ENCODE measurements around the gene SPRY2. TPM values are rescaled to one million over a fixed set of nuclear protein-coding genes. Genes with fewer than 3 reads are reported as not detected.
A peak's percentile ranks its signal among the peaks of the same experiment; 100 is the strongest.

SPRY2 gene
- polyA plus RNA-seq, 1 experiment, result 15.2 TPM

DNA sequence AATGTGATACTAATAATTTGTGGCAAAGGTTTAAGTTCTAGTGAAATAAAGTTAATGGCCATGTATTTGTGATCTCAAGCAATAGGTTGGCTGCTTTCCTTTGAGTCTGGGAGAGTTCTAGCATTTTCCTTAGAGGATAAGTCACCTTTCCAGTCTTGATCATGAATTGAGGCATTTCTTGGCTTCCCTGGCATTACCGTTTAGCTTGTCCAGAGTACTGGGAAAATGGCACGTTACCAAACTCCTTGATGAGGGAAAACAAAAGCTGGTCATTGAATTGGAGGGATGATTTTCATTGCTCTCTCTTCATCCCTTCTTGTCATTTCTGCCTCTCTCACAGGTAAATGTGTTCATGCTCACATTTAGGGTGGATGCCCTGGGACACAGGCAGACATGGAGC, 34.0 kb upstream of the SPRY2 start:
- no peaks in the 10 kb centered on the region for H3K27me3 ChIP-seq (ENCODE audit: control insufficient read depth, insufficient read depth, low read length)
- H3K4me3 ChIP-seq (ENCODE audit: low read depth, low read length), result no peak overlapping the region
- POLR2A ChIA-PET, result no interaction called here
- no peak for TF ChIP-seq CTCF (IDR thresholded peaks at IDR 0.05; ENCODE audit: low read depth, low read length)
- DNase-seq (ENCODE audit: low read depth, low spot score), result no peak
- H3K27ac ChIP-seq (ENCODE audit: low read depth, low read length), result no peak overlapping the region
- CTCF ChIA-PET, result interaction anchor here (2.4 kb wide), 1 partner anchor 696 kb away, joined by 6 read pairs; no protein-coding TSS in a partner anchor
- H3K9me3 ChIP-seq (ENCODE audit: control insufficient read depth, insufficient read depth, low read length), result no peaks in the 10 kb centered on the region

- no peak for DNase-seq (ENCODE audit: low read depth, low spot score)
- H3K27me3 ChIP-seq (ENCODE audit: control insufficient read depth, insufficient read depth, low read length), result no peaks in the 10 kb centered on the region
- no peak overlapping the region for H3K27ac ChIP-seq (ENCODE audit: low read depth, low read length)
- ChIA-PET POLR2A (no interaction called here), CTCF (interaction anchor here (2.4 kb wide), 1 partner anchor 696 kb away, joined by 6 read pairs; no protein-coding TSS in a partner anchor)
- no peaks in the 10 kb centered on the region for H3K9me3 ChIP-seq (ENCODE audit: control insufficient read depth, insufficient read depth, low read length)
- TF ChIP-seq CTCF (IDR thresholded peaks at IDR 0.05; ENCODE audit: low read depth, low read length), result no peak
- no peak overlapping the region for H3K4me3 ChIP-seq (ENCODE audit: low read depth, low read length)
These were observed 33.5 kb upstream of the SPRY2 start for GRCh38 chr13:80374444-80374843.

DNA sequence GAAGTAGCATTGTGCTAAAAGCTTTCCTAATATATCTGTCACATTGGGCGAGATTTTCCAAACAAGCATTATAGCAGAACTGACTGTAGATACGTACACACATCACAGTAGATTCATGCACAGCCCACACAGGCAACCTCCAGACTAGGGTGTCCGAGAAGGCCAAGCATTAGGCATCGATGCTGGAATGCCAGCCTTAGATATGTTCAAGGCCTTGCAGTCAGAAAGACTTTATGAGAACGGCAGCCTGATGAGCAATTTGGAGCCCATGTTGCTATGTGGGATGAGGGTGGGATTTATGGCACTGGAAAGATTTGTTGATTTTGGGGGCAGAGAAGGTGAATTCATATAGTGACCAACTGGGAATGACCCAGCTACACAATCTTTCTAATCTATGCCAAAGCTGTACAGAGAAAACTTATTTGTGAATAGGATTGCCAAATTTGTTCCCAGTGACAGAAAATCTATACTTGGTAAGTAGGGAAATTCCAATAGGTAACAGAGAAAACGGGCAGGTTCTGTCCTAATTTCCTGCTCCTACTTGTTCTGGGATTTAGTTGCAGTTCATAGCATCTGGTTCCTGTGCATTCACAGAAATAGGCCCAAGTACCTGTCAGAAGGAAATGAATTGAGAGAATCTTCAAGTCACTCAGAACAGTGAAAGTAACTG, 31.0 kb upstream of the SPRY2 start:
- POLR2A ChIA-PET, result no interaction called here
- Histone ChIP-seq H3K27ac (ENCODE audit: low read depth, low read length) (no peak overlapping the region), H3K27me3 (ENCODE audit: control insufficient read depth, insufficient read depth, low read length) (no peaks in the 10 kb centered on the region), H3K4me3 (ENCODE audit: low read depth, low read length) (no peak overlapping the region), H3K9me3 (ENCODE audit: control insufficient read depth, insufficient read depth, low read length) (no peaks in the 10 kb centered on the region)
- DNase-seq (ENCODE audit: low read depth, low spot score), result no peak
- TF ChIP-seq CTCF (IDR thresholded peaks at IDR 0.05; ENCODE audit: low read depth, low read length), result no peak
- CTCF ChIA-PET, result no interaction called here

DNA sequence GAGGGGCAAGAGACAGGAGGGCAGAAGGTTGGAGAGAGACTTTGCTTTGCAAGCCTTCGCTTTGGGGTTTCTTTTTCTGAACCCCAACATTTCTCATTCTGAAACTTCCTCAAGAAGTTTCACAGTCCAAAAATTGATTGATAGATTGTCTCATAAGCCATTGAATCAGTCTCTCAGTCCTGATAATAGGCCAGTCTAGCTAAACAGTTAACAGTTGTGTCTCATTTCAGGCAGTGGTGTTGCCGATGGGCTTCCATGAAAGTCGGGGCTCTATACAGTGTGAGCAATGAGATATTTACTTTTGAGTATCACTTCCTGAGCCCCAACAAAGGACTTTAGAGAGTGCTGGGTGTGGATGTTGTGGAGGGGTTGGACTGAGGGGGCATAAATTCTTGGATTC, 26.5 kb upstream of the SPRY2 start:
- no peak for TF ChIP-seq CTCF (IDR thresholded peaks at IDR 0.05; ENCODE audit: low read depth, low read length)
- H3K27ac ChIP-seq (ENCODE audit: low read depth, low read length), result no peak overlapping the region
- H3K27me3 ChIP-seq (ENCODE audit: control insufficient read depth, insufficient read depth, low read length), result no peaks in the 10 kb centered on the region
- ChIA-PET POLR2A (no interaction called here), CTCF (interaction anchor here (0.5 to 0.9 kb wide), 2 partner anchors 24 to 947 kb away, joined by 3 read pairs; no protein-coding TSS in a partner anchor)
- DNase-seq (ENCODE audit: low read depth, low spot score), result no peak
- no peaks in the 10 kb centered on the region for H3K9me3 ChIP-seq (ENCODE audit: control insufficient read depth, insufficient read depth, low read length)
- no peak overlapping the region for H3K4me3 ChIP-seq (ENCODE audit: low read depth, low read length)

- CTCF ChIA-PET, result interaction anchor here (0.5 to 3.5 kb wide), 15 partner anchors 9 to 804 kb away, joined by 3 to 39 read pairs (median 4); partner anchors contain the start of gene SPRY2
- DNase-seq (ENCODE audit: low read depth, low spot score), result no peak
- POLR2A ChIA-PET, result no interaction called here
- peak; percentile 83 for TF ChIP-seq CTCF (IDR thresholded peaks at IDR 0.05; ENCODE audit: low read depth, low read length)
- Histone ChIP-seq H3K27ac (ENCODE audit: low read depth, low read length) (no peak overlapping the region), H3K27me3 (ENCODE audit: control insufficient read depth, insufficient read depth, low read length) (no peaks in the 10 kb centered on the region), H3K4me3 (ENCODE audit: low read depth, low read length) (no peak overlapping the region), H3K9me3 (ENCODE audit: control insufficient read depth, insufficient read depth, low read length) (no peaks in the 10 kb centered on the region)
These were observed 23.1 kb upstream of the SPRY2 start for GRCh38 chr13:80363890-80364503.
